ENCODE measurements around the gene RILPL2. TPM values are rescaled to one million over a fixed set of nuclear protein-coding genes. Genes with fewer than 3 reads are reported as not detected.
A peak's percentile ranks its signal among the peaks of the same experiment; 100 is the strongest.

Gene RILPL2
- total RNA-seq, 1 donor from 2014 or later: 4.2 TPM

DNA sequence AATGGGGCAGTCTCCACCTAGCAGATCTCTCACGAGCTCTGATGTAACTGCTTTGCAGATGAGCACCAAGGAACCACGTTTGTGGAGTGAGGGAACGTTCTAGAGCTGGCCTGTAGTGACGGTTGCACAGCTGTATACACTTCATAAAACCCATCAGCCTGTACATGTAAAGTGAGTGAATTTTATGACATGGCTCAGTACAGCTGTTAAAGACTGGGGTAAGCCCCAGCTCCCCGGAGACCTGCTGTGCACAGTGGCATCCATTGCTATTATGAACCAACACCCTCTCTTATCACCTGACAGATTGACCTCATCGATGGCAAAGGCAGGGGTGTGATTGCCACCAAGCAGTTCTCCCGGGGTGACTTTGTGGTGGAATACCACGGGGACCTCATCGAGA lies 31.9 kb downstream of the RILPL2 start:
- no peak overlapping the region for H3K4me3 Mint-ChIP-seq (ENCODE audit: unreplicated experiment)
- peaks cover 31% of the 10 kb centered on the region for H3K36me3 Mint-ChIP-seq (ENCODE audit: low read depth)
- H3K27me3 Mint-ChIP-seq (ENCODE audit: low read depth): no peaks in the 10 kb centered on the region
- no peak overlapping the region for H3K27ac Mint-ChIP-seq (ENCODE audit: unreplicated experiment)
- H3K9me3 Mint-ChIP-seq (ENCODE audit: low read depth): no peaks in the 10 kb centered on the region
- no peak for DNase-seq (ENCODE audit: low spot score)
- peaks cover 2% of the 10 kb centered on the region for H3K4me1 Mint-ChIP-seq (ENCODE audit: low read depth)
- no peak for TF ChIP-seq CTCF (IDR thresholded peaks at IDR 0.05)

DNA sequence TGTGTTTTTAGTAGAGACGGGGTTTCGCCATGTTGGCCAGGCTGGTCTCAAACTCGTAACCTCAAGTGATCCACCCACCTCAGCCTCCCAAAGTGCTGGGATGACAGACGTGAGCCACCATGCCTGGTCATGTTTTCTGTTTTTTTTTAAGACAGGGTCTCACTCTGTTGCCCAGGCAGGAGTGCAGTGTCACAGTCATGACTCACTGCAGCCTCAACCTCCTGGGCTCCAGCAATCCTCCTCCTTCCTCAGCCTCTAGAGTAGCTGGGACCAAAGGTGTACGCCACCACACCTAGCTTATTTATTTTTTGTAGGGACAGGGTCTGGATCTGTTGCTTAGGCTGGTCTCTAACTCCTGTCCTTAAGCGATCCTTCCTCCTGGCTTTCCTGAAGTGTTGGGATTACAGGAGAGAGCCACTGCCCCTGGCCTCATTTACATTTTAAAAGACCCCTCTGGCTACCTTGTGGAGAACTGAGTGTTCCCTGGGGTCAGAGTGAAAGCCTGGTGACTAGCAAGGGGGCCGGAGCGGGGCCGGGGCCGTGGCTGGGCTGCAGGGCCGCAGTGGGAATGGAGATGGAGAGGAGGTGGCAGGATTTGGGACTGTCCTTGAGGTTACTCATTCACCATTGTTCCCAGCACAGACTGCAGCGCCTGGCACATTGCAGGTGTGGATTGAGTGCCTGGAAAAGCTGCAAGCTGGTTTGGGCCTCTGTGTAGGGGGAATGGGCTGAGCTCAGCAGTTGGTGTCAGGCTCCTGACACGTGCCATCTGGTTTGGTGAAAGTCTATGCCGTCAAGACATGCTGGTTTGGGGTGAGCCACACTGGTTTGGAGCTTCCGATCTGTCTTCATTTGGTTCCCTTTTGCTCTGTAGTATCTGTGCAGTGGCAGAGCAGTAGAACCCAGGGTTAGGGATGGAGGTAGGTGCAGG lies 34.5 kb downstream of the RILPL2 start:
- peaks cover 25% of the 10 kb centered on the region for H3K4me1 Mint-ChIP-seq (ENCODE audit: low read depth)
- DNase-seq (ENCODE audit: low spot score): no peak
- H3K27ac Mint-ChIP-seq (ENCODE audit: unreplicated experiment): peak overlapping the region; percentile 63
- TF ChIP-seq CTCF (IDR thresholded peaks at IDR 0.05): no peak
- no peak overlapping the region for H3K4me3 Mint-ChIP-seq (ENCODE audit: unreplicated experiment)
- no peaks in the 10 kb centered on the region for H3K27me3 Mint-ChIP-seq (ENCODE audit: low read depth)
- peaks cover 31% of the 10 kb centered on the region for H3K36me3 Mint-ChIP-seq (ENCODE audit: low read depth)
- H3K9me3 Mint-ChIP-seq (ENCODE audit: low read depth): no peaks in the 10 kb centered on the region

GRCh38 chr12:123399255-123399617 lies 37.2 kb downstream of the RILPL2 start:
- no peak for TF ChIP-seq CTCF (IDR thresholded peaks at IDR 0.05)
- no peak overlapping the region for H3K4me3 Mint-ChIP-seq (ENCODE audit: unreplicated experiment)
- H3K27ac Mint-ChIP-seq (ENCODE audit: unreplicated experiment): peak overlapping the region; percentile 91
- H3K9me3 Mint-ChIP-seq (ENCODE audit: low read depth): no peaks in the 10 kb centered on the region
- peaks cover 38% of the 10 kb centered on the region for H3K36me3 Mint-ChIP-seq (ENCODE audit: low read depth)
- peaks cover 36% of the 10 kb centered on the region for H3K4me1 Mint-ChIP-seq (ENCODE audit: low read depth)
- no peaks in the 10 kb centered on the region for H3K27me3 Mint-ChIP-seq (ENCODE audit: low read depth)
- no peak for DNase-seq (ENCODE audit: low spot score)

DNA sequence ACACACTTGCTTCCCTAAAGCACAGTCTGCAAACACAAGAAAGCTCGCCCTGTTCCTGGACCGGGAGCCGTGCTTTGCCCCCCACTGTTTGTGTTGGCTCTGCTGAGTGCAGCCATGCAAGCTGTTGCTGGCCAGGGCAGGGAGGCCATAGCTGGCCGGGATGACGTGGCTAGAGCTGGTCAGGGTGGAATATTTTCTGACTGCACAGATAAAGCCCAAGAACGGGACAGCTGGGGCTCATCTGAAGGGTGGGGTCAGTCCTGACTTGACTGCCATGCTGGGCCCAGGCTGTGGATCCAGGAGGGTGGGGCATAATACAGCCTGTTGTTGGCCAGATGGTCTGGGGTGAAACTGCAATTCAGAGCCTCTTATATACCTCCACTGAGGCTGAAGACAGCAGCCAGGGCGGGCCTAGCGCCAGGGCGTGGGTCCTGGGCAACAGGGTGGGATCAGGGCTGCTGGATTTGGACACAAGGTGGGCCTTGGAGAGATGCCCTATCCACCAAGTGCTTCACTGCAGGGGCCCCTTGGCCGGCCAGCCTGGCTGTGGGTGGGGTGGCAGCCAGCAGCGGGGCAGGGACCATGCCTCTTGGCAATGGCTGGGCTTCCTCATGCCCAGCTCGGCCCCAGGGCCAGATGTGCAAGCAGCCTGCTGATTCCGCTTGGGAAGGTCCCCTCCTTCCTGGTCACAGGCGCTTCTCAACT lies 37.8 kb downstream of the RILPL2 start:
- Mint-ChIP-seq H3K4me3 (ENCODE audit: unreplicated experiment) (peak overlapping the region; percentile 9), H3K27ac (ENCODE audit: unreplicated experiment) (peak overlapping the region; percentile 91), H3K36me3 (ENCODE audit: low read depth) (peaks cover 32% of the 10 kb centered on the region), H3K9me3 (ENCODE audit: low read depth) (no peaks in the 10 kb centered on the region), H3K27me3 (ENCODE audit: low read depth) (no peaks in the 10 kb centered on the region), H3K4me1 (ENCODE audit: low read depth) (peaks cover 36% of the 10 kb centered on the region)
- DNase-seq (ENCODE audit: low spot score): no peak
- no peak for TF ChIP-seq CTCF (IDR thresholded peaks at IDR 0.05)

DNA sequence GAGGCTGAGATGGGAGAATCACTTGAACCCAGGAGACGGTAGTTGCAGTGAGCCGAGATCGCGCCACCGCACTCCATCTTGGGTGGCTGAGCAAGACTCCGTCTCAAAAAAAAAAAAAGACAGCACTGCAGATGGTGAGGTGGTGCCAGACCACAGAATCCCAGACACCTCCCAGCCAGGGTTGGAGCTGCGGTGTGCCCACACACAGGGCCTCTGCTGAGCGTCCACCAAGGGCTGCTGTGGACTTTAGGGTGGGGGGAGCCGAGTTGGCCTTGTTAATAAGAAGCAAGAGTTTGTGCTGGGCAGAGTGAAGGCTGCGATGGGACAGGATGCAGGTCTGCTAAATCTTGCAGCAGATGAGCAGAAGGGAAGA lies 38.3 kb downstream of the RILPL2 start:
- H3K4me1 Mint-ChIP-seq (ENCODE audit: low read depth): peaks cover 36% of the 10 kb centered on the region
- H3K36me3 Mint-ChIP-seq (ENCODE audit: low read depth): peaks cover 31% of the 10 kb centered on the region
- no peaks in the 10 kb centered on the region for H3K9me3 Mint-ChIP-seq (ENCODE audit: low read depth)
- H3K27me3 Mint-ChIP-seq (ENCODE audit: low read depth): no peaks in the 10 kb centered on the region
- peak overlapping the region; percentile 91 for H3K27ac Mint-ChIP-seq (ENCODE audit: unreplicated experiment)
- H3K4me3 Mint-ChIP-seq (ENCODE audit: unreplicated experiment): no peak overlapping the region
- TF ChIP-seq CTCF (IDR thresholded peaks at IDR 0.05): no peak
- no peak for DNase-seq (ENCODE audit: low spot score)

Data from chondrocyte (in vitro differentiated cells).